A172 (cell line): Measurements from ENCODE around the gene SBK3. TPM values are rescaled to one million over a fixed set of nuclear protein-coding genes. Genes with fewer than 3 reads are reported as not detected.
A peak's percentile ranks its signal among the peaks of the same experiment; 100 is the strongest.
"Not testable (repeated sequence)": the region's sequence is repeated elsewhere in the genome, so short reads cannot be mapped to it uniquely, and the experiment has no call there.

Experiments
- DNase-seq: peaks from one replicate; pipeline ENCODE4 v3.0.0-alpha.2; 2015; ENCODE audit warnings: low spot score
- total RNA-seq: library from RNA; depleted of rRNA; stranded (reverse); fragments of >200 nt; shearing (Covaris generic); gene quantifications from 2 replicates; pipeline ENCODE4 v1.2.3, GENCODE V29; 2014

Gene SBK3
- total RNA-seq, 1 experiment from 2014 or later: 0.81 TPM

- DNase-seq: no peak
These were observed 3.0 kb downstream of the SBK3 start for GRCh38 chr19:55542292-55542855.

DNA sequence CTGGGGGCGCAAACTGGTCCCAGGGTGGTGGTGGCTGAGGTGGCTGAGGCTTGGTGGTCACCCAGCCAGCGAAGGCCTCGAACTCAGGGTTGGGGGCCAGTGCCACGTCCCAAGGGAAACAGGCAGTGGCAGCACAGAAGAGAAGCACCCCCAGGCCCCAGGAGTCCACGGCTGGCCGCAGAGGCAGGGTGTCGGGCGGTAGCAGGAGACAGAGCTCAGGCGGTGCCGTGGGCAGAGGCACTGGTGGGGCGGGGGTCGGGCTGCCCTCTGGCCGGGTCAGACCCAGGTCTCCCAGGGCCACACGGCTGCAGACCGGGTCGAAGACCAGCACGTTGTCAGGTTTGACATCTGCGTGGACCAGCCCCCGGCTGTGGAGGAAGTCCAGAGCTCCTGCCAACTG is 4.3 kb downstream of the SBK3 start:
- no peak for DNase-seq

GRCh38 chr19:55540619-55541018 is 4.7 kb downstream of the SBK3 start:
- DNase-seq: no peak

GRCh38 chr19:55539090-55539984 is 6.0 kb downstream of the SBK3 start:
- DNase-seq: no peak

- no peak for DNase-seq
These were observed 7.2 kb downstream of the SBK3 start for GRCh38 chr19:55538132-55538531.

GRCh38 chr19:55537741-55538111 is 7.6 kb downstream of the SBK3 start:
- peak; percentile 40 for DNase-seq

DNA sequence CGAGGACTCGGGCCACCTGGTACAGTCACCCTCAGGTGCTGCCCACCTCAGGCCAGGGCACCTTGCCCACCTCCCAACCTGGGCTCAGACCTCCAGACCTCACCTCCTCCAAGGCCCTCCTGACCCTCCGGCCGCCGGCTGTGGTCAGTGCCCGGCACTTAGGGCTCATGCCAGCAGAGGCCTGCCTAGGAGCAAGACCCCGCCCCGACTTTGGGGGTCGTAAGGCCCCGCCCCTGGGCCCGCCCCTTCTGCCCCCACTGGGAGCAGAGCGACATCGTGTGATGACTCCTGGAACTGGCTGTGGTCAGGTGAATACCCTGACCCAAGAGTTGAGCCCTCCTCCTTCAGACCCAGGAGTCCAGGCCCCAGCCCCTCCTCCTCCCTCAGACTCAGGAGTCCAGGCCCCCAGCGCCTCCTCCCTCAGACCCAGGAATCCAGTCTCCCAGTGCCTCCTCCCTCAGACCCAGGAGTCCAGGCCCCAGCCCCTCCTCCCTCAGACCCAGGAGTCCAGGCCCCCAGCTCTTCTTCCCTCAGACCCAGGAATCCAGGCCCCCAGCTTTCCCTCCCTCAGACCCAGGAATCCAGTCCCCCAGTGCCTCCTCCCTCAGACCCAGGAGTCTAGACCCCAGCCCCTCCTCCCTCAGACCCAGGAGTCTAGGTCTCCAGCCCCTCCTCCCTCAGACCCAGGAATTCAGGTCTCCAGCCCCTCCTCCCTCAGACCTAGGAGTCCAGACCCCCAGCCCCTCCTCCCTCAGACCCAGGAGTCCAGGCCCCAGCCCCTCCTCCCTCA is 8.2 kb downstream of the SBK3 start, which contains the start of gene SBK2:
Gene SBK2, minus strand, starts transcription at position 183 of the 790 bp plus-strand sequence. CDS start 839 bp downstream, outside the sequence.
- no peak for DNase-seq

- no peak for DNase-seq
These were observed 9.0 kb downstream of the SBK3 start for GRCh38 chr19:55536366-55536765.

DNA sequence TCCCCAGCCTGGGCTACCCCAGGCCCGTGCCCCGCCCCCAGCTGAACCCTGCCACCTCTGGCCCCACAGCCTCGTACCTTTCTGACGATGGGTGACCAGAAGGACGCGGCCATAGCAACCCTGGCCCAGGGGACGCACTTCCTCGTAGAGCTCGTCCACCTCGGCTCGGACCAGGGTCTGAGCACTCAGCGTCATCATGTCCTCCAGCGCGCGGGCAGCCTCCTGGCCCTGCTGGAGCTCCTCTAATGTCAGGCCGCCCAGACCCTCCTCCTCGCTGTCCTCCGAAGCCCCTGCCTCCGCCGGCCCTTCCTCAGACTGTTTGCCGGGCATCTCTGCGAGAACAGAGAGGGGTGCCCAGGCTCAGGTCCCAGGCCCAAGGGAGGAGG is 9.4 kb downstream of the SBK3 start:
- DNase-seq: no peak

DNA sequence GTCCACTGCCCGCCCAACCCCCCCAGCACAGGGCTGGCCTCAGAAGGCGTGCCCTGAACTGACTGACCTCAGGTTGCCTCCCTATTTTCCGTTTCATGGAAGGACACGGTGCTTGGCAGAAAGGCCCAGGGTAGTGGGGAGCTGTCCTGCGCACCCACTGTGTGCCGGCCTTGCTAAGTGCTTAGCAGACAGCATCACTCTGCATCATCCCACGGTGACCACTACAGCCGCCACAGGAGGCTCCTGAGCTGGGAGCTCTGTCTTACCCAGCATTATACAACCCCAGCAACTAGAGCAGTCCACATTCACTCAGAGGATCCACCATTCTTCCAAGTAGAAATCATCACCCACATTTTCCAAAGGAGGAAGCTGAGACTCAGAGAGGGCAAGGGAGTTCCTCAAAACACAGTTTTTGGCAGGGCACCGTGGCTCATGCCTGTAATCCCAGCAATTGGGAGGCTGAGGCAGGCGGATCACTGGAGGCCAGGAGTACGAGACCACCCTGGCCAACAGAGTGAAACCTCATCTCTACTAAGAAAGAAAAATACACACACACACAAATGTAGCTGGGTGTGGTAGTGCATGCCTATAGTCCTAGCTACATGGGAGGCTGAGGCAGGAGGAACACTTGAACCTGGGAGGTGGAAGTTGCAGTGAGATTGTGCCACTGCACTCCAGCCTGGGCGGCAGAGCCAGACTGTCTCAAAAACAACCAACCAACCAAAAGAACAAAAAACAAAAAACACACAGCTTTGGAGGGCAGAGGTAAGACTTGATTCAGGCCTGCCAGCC is 10.0 kb downstream of the SBK3 start:
- no peak for DNase-seq

DNA sequence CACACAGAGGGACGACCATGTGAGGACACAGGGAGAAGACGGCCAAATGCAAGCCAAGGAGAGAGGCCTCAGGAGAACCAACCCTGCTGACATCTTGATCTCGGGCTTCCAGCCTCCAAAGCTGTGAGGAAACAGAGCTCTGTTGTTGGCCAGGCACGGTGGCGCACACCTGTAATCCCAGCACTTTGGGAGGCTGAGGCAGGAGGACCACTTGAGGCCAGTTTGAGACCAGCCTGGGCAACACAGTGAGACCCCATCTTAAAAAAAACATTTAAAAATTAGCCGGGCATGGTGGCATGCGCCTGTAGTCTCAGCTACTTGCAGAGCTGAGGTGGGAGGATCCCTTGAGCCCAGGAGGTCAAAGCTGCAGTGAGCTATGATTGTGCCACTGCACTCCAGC is 11.1 kb downstream of the SBK3 start:
- DNase-seq: not testable (repeated sequence)

DNA sequence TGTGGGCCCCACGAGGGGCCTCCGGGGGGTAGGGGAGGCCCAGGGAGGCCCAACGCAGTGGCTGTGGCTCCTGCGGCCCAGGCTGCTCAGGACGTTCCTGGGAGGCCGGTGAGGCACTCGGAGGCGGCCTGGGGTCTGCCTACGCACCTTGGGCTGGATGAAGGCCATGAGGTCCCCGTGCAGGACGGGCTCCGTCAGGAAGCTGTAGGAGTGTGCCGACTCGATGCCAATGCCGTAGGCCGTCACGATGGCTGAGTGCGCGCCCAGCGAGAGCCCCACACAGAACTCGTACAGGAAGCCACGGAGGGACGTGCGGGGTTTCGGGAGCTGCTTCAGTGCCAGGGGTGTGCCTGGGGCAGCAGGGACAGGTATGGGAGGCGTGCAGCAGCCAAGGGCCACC is 14.3 kb downstream of the SBK3 start:
- no peak for DNase-seq

- no peak for DNase-seq
These were observed 15.6 kb downstream of the SBK3 start for GRCh38 chr19:55529636-55530234.

GRCh38 chr19:55528030-55528803 is 17.1 kb downstream of the SBK3 start:
- no peak for DNase-seq

GRCh38 chr19:55527197-55528029 is 17.9 kb downstream of the SBK3 start:
- DNase-seq: no peak

GRCh38 chr19:55526216-55527196 is 18.8 kb downstream of the SBK3 start:
- peak; percentile 45 for DNase-seq

GRCh38 chr19:55525289-55526101 is 19.8 kb downstream of the SBK3 start:
- DNase-seq: no peak
